Suprapubic skin (tissue), 4 donors: Measurements from ENCODE around the gene FAM53C. TPM values are rescaled to one million over a fixed set of nuclear protein-coding genes. Genes with fewer than 3 reads are reported as not detected.
"Not testable (repeated sequence)": the region's sequence is repeated elsewhere in the genome, so short reads cannot be mapped to it uniquely, and the experiment has no call there.

Experiments
- DNase-seq, 2 donors: peaks; one replicate each; pipeline ENCODE4 v3.0.0-alpha.2; 2019; ENCODE audit warnings: low spot score in 2 of 2
- H3K27ac ChIP-seq: fragments of 200-600 bp; sonication (generic); one replicate; pipeline ENCODE4 v1.5.1; 2019
- H3K27me3 ChIP-seq: fragments of 200-600 bp; sonication (generic); one replicate; pipeline ENCODE4 v1.5.1; 2019
- H3K36me3 ChIP-seq: fragments of 200-600 bp; sonication (generic); one replicate; pipeline ENCODE4 v1.5.1; 2019
- H3K4me1 ChIP-seq: fragments of 200-600 bp; sonication (generic); one replicate; pipeline ENCODE4 v1.5.1; 2019
- H3K4me3 ChIP-seq: fragments of 200-600 bp; sonication (generic); one replicate; pipeline ENCODE4 v1.5.1; 2019; ENCODE audit warnings: mild to moderate bottlenecking
- H3K9me3 ChIP-seq: fragments of 200-600 bp; sonication (generic); one replicate; pipeline ENCODE4 v1.5.1; 2019
- EP300 ChIP-seq: sonication (generic); formaldehyde crosslinking; IDR thresholded peaks from one replicate; pipeline ENCODE4 v1.6.1; 2017; ENCODE audit warnings: antibody characterized with exemption
- POLR2A ChIP-seq, 2 donors: fragments of 450-650 bp; IDR thresholded peaks; one replicate each; pipeline ENCODE4 v1.6.1; 2017; ENCODE audit warnings: antibody characterized with exemption in 2 of 2, mild to moderate bottlenecking in 2 of 2, moderate library complexity in 2 of 2
- POLR2AphosphoS5 ChIP-seq, 3 donors: sonication (generic); formaldehyde crosslinking; IDR thresholded peaks; one replicate each; pipeline ENCODE4 v1.6.1; 2017; ENCODE audit warnings: antibody characterized with exemption in 3 of 3
- WGBS: methylation state at CpG from one replicate; pipeline ENCODE4 v1.1.5; 2018; 5-methylcytosine and 5-hydroxymethylcytosine counted together
- total RNA-seq, 4 donors: library from RNA; depleted of rRNA; stranded (reverse); fragments of >200 nt; gene quantifications; one replicate each; pipeline ENCODE4 v1.1.0, GENCODE V29; 2016
- TF ChIP-seq, protein P1 (sequence below), 2 donors: fragments of 200-600 bp in 1 of 2; fragments of 450-650 bp in 1 of 2; sonication (generic) in 1 of 2; IDR thresholded peaks; one replicate each; pipeline ENCODE4 v1.5.1; 2016 to 2019; ENCODE audit warnings: antibody characterized with exemption in 2 of 2, mild to moderate bottlenecking in 1 of 2, moderate library complexity in 1 of 2

The FAM53C gene
- total RNA-seq, 4 donors from 2014 or later = 18.1 to 31.1 (median 22.4) TPM

DNA sequence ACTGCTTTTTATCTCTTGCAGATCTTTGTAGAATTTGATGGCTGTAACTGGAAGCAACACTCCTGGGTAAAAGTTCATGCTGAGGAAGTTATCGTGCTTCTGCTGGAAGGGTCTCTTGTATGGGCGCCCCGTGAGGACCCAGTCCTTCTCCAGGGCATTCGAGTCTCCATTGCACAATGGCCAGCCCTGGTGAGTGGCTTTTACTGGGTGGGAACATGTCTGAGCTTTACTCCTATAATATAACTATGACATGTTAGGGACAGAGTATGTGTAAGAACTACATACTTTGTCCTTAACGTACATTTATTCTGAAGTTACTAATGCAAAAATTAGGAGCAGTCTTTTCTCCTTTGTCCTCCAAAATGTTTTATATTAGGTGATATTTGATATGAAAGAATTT is 34.6 kb downstream of the FAM53C start:
- TF ChIP-seq POLR2A (IDR thresholded peaks at IDR 0.05) = no peak
- TF ChIP-seq, protein P1, sequence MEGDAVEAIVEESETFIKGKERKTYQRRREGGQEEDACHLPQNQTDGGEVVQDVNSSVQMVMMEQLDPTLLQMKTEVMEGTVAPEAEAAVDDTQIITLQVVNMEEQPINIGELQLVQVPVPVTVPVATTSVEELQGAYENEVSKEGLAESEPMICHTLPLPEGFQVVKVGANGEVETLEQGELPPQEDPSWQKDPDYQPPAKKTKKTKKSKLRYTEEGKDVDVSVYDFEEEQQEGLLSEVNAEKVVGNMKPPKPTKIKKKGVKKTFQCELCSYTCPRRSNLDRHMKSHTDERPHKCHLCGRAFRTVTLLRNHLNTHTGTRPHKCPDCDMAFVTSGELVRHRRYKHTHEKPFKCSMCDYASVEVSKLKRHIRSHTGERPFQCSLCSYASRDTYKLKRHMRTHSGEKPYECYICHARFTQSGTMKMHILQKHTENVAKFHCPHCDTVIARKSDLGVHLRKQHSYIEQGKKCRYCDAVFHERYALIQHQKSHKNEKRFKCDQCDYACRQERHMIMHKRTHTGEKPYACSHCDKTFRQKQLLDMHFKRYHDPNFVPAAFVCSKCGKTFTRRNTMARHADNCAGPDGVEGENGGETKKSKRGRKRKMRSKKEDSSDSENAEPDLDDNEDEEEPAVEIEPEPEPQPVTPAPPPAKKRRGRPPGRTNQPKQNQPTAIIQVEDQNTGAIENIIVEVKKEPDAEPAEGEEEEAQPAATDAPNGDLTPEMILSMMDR (IDR thresholded peaks at IDR 0.05) = no peak
- no peak for TF ChIP-seq EP300
- no peak overlapping the region for H3K27ac ChIP-seq
- no peak for DNase-seq
- H3K4me1 ChIP-seq = peaks cover 19% of the 10 kb centered on the region
- H3K27me3 ChIP-seq = no peaks in the 10 kb centered on the region
- no peaks in the 10 kb centered on the region for H3K9me3 ChIP-seq
- WGBS = 75% methylated on average over 5 of the region's 5 CpGs
- peaks cover 50% of the 10 kb centered on the region for H3K36me3 ChIP-seq
- H3K4me3 ChIP-seq = no peak overlapping the region

DNA sequence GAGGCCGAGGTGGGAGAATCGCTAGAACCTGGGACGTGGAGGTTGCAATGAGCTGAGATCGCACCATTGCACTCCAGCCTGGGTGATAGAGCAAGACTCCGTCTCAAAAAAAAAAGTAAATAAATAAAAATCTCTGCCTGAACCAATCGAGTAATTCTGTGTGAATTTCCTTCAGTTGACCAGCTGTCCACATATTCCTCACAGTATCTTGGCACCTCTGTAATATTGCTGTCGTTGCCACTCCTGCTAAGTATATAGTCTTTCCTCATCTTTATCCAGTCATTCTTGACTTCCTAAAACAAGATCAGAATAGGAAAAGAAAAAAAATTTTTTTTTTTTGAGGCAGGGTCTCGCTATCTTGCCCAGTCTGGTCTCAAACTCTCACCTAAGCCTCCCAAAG is 44.3 kb downstream of the FAM53C start:
- no peak for DNase-seq
- Histone ChIP-seq H3K4me1 (no peaks in the 10 kb centered on the region), H3K9me3 (no peaks in the 10 kb centered on the region), H3K36me3 (peaks cover 90% of the 10 kb centered on the region), H3K27me3 (no peaks in the 10 kb centered on the region), H3K4me3 (no peak overlapping the region), H3K27ac (no peak overlapping the region)
- 95% methylated on average over 8 of the region's 8 CpGs for WGBS
- TF ChIP-seq POLR2A (IDR thresholded peaks at IDR 0.05) (no peak), POLR2AphosphoS5 (IDR thresholded peaks at IDR 0.05) (no peak), EP300 (no peak)
- TF ChIP-seq, protein P1 (IDR thresholded peaks at IDR 0.05) = no peak

DNA sequence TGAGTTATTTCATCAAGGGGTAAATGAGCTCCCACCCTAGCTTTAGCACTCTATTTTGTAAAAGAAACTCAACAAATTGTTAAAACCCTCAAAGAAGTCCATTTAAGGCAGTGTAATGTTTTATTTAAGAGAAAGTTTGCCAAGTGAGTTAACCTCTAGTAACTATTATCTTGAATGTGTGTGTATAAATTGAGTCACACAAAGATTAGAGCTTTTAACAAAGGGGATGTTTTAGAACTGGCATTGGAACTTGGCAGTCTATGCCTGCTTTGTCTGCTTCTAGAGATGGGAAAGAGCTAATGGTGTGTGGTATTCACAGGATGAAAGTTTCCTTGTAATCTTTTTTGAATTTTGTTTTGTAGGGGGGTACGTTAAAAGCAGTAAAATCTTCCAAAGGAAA is 47.6 kb downstream of the FAM53C start:
- 73% methylated on average over 1 of the region's 1 CpG for WGBS
- Histone ChIP-seq H3K27me3 (no peaks in the 10 kb centered on the region), H3K27ac (no peak overlapping the region), H3K9me3 (no peaks in the 10 kb centered on the region), H3K36me3 (peaks cover 82% of the 10 kb centered on the region), H3K4me1 (no peaks in the 10 kb centered on the region), H3K4me3 (no peak overlapping the region)
- DNase-seq = no peak
- TF ChIP-seq EP300 (no peak), POLR2A (IDR thresholded peaks at IDR 0.05) (no peak), POLR2AphosphoS5 (IDR thresholded peaks at IDR 0.05) (no peak)
- TF ChIP-seq, protein P1 (IDR thresholded peaks at IDR 0.05) = no peak

GRCh38 chr5:138386290-138386689 is 48.2 kb downstream of the FAM53C start:
- 90% methylated on average over 10 of the region's 10 CpGs for WGBS
- Histone ChIP-seq H3K9me3 (no peaks in the 10 kb centered on the region), H3K36me3 (peaks cover 82% of the 10 kb centered on the region), H3K4me3 (no peak overlapping the region), H3K27me3 (no peaks in the 10 kb centered on the region), H3K27ac (no peak overlapping the region), H3K4me1 (no peaks in the 10 kb centered on the region)
- no peak for DNase-seq
- TF ChIP-seq POLR2AphosphoS5 (IDR thresholded peaks at IDR 0.05) = no peak
- TF ChIP-seq, protein P1 (IDR thresholded peaks at IDR 0.05) = no peak
- TF ChIP-seq EP300 = no peak
- TF ChIP-seq POLR2A (IDR thresholded peaks at IDR 0.05) = no peak

GRCh38 chr5:138389332-138389731 is 51.3 kb downstream of the FAM53C start:
- Histone ChIP-seq H3K4me1 (no peaks in the 10 kb centered on the region), H3K9me3 (no peaks in the 10 kb centered on the region), H3K4me3 (no peak overlapping the region), H3K27me3 (no peaks in the 10 kb centered on the region), H3K27ac (no peak overlapping the region), H3K36me3 (peaks cover 83% of the 10 kb centered on the region)
- TF ChIP-seq POLR2AphosphoS5 (IDR thresholded peaks at IDR 0.05) (no peak), POLR2A (IDR thresholded peaks at IDR 0.05) (no peak), EP300 (no peak)
- TF ChIP-seq, protein P1 (IDR thresholded peaks at IDR 0.05) = no peak
- WGBS = 85% methylated on average over 3 of the region's 3 CpGs
- no peak for DNase-seq

- H3K36me3 ChIP-seq = peaks cover 83% of the 10 kb centered on the region
- H3K27me3 ChIP-seq, H3K4me3 ChIP-seq, H3K4me1 ChIP-seq, H3K27ac ChIP-seq, DNase-seq, H3K9me3 ChIP-seq: not testable (repeated sequence)
- WGBS = 97% methylated on average over 10 of the region's 10 CpGs
Measured at GRCh38 chr5:138389911-138390310, 51.8 kb downstream of the FAM53C start.
